ENCODE data around the gene PCDHB5.
"Not testable (repeated sequence)": the region's sequence is repeated elsewhere in the genome, so short reads cannot be mapped to it uniquely, and the experiment has no call there.

GRCh38 chr5:141157901-141158300 is 22.9 kb downstream of the PCDHB5 start:
- not testable (repeated sequence) for TF ChIP-seq ZNF274 (IDR thresholded peaks at IDR 0.05; ENCODE audit: low read depth, low read length); SUZ12 (IDR thresholded peaks at IDR 0.05; ENCODE audit: extremely low read depth, insufficient read depth, insufficient read length); YY1 (IDR thresholded peaks at IDR 0.05; ENCODE audit: insufficient read depth, insufficient read length)

All from NT2/D1 (cell line).